Measurements from ENCODE around the gene FOXK2.

Gene FOXK2

DNA sequence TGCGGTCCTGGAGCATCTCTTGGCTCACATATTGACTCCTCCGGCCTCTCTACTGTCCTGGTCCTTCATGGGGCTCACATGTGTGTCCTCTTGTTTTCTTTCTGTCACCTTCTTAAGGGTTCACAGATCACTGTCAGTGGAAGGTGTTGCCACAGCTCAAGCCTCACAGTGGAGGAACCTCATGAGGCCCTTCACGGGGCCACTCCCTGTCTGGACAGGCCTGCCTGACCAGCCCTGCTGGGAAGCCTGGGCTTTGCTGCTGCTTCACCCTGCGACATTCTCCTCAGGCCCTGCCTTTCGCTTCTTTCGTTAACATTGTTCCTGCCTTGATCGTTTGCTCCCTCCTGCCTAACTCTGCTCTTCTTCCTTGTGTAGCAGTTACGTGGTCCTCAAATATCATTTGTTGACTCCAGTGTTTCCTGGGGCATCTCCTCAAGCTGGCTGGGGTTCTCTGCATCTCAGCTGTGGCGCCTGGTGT, 72.8 kb downstream of the FOXK2 start:
- no peak for DNase-seq

DNA sequence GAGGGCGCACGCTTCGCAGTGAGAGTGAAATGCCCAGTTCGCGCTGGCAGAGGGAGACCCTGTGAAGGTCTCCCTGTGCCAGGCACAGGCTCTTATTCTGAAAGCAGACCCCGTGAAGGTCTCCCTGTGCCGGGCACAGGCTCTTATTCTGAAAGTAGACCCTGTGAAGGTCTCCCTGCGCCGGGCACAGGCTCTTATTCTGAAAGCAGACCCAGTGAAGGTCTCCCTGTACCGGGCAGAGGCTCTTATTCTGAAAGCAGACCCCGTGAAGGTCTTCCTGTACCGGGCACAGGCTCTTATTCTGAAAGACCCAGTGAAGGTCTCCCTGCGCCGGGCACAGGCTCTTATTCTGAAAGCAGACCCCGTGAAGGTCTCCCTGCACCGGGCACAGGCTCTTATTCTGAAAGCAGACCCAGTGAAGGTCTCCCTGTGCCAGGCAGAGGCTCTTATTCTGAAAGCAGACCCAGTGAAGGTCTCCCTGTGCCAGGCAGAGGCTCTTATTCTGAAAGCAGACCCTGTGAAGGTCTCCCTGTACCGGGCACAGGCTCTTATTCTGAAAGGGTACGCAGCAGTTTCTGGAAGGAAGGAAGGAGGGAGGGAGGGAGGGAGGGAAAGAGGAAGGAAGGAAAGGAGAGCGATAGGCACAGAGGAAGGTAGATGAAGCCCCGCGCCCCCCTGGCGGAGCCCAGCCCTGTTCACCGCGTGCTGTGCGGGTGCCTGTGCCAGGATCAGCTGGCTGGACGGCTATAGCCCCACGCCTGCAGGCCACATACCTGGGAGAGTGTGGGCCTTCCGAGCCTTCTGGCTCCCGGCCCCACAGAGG, 73.4 kb downstream of the FOXK2 start:
- peak; percentile 85 to 87 for DNase-seq

DNA sequence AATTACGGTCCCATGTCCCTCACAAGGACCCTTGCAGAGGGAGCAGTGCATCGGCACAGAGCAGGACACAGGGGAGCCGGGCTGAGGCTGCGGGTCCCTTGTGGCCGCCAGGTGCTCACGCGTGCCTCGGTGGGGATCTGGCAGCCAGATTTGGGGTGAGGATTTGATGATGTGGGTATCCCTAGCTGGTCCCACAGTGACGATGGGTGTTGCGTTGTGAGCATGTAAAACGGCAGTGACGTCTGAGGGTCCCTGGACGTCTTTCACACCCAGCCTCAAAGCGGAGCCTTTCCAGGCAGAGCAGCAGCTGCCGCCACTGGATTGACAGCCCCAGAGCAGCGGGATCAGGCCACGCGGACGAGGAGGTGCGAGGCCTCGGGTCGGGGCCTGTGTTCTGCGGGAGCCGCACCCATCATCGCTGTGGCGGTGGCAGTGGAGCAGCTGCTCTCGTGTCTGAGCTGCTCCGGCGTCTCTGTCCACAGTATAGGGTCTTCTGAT, 74.1 kb downstream of the FOXK2 start:
- no peak for DNase-seq

DNA sequence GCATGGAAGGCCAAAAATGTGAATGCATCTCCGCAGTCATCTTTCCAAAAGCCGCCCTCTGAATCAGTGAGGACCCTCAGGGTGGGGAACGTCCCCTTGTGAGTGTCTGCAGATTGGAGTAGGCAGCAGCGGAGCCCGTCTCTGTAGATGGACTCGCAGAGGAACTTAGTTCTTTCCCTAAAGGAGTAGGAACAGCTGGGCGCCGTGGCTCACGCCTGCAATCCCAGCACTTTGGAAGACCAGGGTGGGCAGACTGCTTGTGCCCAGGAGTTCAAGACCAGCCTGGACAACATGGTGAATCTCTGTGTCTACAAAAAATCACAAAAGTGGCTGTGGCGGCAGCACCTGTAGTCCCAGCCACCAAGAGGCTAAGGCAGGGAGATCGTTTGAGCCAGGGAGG, 75.0 kb downstream of the FOXK2 start:
- no peak for DNase-seq

DNA sequence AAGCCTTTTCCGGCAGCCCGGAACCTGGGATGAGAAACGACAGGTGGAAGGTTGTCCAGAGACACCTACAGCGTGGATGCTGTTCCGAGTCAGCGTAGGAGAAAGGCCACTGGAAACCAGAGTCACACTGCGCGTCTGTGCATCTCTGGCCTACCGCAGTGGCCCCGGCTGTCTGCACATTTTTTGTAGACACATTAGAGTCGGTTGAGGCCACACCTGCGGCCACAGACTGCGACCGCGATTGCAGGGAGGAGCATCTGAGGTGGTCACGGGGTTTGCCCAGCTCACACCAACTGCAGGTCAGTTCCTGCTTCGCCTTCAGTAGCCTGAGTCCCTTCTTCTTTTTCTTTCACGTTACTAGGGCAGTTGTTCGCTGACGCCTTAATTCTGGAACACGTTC, 76.4 kb downstream of the FOXK2 start:
- DNase-seq = no peak

DNA sequence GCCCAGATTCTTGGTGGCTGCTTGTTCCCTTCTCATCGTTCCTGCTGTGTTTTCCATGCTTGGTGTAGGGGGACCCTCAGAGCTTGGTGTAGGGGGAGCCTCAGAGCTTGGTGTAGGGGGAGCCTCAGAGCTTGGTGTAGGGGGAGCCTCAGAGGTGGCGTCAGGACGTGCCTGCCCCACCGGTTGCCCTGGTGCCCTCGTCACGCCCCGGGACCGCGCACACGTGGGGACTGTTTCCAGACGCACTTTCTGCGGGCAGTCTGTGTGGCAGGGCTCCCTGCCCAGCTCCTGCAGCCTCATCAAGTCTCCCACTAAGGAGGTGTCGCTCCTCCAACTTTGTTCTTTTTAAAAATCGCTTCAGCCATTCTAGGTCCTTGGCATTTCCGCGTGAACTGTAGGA, 76.8 kb downstream of the FOXK2 start:
- no peak for DNase-seq

DNA sequence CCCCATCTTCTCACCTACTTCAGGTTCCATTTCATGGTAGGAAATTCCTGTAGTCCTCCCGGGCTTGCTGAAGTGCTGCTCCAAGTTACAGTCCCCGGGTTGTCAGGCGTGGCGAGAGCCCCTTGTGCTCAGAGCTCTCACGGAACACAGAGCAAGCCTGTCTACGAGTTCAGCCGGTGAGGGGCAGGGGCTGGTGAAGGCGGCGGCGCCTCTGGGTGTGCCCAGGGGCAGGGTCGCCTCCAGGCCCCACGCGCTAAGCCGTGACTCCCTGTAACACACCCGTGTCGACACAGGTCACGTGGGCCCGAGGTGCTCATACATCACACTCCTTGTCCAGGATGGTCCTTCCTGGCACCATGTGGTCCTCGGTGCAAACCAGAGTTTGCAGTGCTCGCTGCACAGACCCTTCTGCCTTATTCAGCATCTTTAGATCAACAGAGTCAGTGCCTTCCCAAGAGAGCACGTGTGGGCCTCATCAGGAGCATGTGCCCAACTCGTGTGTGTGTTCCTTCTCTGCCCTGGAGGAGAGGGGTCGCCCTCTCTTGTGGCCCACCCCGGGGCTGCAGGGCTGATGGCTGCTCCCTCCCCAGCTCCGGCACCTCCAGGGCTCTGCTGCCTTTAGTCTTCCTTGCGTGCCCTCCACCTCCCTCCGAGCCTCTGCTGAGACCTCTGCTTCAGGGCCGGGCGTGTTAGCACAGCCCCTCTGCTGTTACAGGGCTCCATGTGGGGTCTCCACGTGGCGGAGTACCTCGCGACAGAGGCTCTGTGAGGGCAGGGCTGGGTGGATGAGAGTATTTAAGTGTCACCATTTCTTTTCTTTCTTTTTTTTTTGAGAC, 77.5 kb downstream of the FOXK2 start:
- no peak for DNase-seq

DNA sequence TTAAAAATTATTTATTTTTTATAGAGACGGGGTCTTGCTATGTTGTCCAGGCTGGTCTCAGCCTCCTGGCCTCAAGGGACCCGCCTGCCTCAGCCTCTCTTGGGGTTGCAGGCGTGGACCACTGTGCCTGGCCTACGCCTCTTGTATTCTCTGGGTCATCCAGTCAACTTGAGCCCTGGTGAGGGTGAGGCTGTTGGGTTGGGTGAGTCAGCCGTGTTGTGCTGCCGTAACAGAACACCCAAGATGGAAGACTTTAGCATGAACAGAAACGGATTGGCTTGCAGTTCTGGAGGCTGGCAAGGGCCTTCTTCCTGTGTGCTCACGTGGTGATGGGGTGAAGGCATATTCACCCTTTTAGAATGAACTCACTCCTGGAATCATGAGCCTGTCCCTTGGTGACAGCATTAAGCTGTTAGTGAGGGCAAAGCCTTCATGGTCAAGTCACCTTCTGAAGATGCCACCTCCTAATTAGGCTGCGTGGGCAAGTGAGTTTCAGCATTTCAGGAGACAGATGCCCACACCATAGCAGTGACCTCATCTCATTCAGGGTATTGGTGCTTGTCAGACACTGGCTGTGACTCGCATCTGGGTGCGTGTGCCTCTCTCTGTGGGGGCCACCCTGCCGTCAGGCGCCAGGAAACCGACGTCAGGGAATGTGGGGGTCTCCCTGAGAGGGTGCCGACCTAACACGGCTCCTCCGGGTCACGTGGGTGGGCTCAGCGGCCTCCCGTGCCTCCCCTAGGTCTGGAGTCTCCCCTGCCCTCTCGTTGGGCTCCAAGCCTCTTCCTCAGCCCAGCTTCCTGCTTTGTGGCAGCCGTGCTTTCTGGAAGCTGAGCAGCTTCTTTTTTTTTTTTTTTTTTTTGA, 79.0 kb downstream of the FOXK2 start:
- DNase-seq = no peak

DNA sequence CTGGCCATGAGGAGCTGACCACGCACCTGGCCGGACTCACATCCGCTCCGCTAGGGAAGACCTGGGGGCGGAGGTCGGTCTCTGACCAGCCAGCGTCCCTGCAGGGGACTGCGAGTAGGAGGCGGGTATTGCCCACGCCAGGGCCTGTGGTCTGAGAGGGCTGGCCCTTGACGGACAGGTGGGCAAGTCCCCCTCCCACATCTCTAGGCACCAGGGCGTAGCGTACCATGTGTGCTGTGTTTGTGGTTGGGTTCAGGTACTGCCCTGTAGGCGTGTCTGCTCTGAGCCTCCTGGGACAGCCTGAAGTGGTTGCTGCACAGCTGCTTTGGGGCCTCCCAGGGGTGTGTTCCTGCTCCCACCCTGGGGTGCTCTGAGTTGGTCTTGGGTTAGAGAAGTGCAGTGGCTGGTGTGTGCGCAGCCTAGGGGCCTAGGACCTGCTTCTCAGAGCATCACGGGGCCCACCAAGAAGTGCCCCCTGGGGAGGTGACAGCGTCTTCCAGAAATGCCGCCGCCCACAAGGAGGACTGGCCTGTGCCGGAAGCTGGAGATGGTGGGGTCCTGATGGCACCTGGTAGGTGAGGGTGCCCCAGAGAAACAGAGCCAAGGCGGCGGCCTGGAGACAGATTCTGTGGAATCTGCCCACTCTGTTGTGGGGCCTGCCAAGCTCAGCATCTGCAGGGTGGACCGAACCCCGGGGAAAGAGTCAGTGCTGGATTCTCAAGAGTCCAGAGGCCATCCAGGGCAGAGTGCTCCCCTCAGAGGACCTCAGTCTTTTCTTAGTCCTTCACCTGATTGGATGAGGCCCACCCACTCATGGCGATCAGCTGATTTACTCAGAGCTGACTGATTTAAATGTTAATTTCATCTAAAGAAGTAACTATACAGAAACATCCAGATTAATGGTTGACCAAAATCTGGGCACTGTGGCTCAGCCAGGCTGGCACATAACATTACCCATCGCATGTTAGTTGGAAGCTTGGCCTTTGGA, 80.4 kb downstream of the FOXK2 start:
- no peak for DNase-seq

DNA sequence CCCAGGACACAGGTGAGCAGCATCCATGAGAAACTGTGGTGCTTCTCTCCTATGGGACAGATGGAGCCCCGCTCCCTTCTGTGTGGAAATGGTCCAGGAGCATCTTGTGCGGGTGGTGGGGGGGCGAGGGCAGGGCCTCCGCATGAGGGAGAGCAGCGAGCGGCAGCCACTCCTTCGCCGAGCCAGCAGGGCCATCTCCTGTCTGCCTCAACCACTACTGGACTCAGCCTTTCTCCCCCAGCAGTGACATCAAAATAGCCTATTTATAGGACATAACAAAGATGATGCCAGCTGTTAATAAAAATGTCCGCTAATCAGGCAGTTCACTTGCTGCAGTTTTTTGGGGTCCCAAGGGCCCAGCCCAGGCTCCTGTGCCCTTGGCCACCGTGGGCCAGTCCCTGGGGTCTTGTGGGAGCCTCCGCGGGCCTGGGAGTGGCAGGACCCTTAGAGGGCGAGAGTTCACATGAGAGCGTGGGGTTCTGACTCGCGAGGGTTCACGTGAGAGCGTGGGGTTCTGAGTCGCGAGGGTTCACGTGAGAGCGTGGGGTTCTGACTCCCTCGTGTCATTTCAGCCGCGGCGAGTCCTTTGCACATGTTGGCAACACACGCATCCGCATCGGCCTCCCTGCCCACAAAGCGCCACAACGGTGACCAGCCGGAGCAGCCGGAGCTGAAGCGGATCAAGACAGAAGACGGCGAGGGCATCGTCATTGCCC, 81.4 kb downstream of the FOXK2 start:
- DNase-seq = no peak

DNA sequence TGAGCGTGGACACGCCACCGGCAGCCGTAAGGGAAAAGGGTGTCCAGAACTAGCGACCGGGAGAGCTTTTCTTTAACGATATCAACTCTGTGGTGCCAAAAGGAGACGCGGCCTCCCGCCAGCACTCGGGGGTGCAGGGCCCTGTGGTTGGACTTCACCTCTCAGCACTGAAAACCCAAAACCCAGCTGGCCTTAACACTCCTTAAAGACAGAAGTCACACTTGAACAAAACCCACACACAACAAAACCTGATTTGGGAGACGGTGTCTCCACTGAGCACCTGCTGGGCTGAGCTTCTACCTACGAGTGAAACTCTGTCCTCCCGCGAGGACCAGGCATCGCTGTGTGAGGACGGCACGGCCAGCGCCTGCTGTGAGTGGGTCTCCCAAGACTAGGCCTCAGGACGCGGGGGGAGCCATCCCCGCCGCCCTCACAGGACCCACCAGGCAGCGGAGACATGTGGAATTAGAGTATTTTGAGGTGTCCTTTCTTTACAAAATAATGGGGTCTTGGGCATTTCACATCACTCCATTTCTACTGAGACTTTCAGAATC, 82.0 kb downstream of the FOXK2 start:
- DNase-seq = no peak

DNA sequence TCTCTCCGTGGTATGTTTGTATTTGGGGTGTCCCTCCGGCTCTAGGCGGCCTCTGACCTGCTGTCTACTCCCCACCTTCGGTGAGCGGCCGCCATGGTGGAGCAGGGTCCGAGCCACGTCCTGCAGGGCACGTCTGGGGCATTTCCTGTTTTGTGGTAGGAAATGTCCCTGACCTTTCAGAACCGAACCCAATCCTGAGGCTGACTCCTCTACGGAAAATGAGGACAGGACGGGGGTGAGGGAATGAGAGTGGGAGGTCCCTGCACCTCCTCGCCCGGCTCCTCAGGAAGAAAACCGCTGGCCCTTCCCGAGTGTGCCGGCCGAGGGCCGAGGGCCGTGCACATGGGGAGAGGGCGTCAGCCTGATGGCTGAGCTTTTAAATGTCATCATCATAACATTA, 83.0 kb downstream of the FOXK2 start:
- no peak for DNase-seq

DNA sequence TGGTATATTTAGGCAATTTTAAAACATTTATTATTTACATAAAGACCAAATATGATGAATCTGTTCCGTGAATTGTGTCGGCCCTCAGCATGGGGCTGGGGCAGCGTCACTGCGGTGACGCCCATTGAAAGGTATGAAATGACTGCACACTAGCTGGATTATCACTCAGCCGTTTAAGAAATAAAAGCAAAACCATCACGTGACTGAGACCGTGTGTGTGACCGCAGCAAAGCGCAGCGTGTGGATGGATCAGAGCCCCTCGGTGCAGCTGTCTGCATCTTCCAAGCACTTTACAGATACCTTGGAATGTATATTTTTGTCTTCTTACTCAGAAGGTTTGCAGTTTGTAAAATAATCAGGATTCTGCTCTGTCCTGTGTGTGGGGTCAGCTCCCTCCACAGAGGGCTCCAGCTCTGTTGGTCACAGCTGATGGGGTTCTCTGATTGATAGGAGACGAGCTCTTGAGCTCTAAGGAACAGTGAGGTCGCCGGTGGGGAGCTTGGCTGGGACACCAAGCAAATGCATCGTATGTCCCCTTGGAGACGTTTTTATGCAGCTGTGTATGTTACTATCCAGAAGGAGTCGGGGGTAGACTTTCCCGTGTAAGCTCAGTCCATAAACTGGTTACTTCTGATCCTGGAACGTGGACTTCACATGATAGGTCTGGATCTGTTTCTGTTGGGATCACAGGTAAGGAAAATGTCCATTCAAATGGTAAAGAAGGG, 83.6 kb downstream of the FOXK2 start:
- DNase-seq = no peak

DNA sequence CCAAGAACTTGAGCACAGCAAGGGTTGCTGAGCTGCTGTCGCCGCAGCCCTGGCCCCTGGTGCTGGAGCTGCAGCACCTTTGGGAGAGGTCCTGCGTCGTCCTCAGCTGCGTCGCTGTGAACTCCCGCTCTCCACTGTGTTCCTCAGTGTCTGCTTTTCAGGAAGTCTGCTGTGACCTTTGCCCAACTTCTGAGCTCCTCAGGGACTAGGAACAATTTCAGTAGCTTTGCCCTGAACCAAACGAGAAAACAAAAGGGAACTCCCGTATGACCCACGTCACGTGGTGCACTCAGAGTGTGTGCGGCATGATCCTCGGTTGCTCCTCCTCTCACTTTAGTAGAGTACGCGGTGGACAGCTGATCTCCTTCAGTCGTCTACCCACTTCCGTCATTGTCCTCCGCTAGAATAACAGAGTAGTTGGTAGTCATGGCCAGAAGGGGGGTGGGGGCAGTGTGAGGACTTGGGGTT, 84.5 kb downstream of the FOXK2 start:
- peak; percentile 31 to 70 for DNase-seq

DNA sequence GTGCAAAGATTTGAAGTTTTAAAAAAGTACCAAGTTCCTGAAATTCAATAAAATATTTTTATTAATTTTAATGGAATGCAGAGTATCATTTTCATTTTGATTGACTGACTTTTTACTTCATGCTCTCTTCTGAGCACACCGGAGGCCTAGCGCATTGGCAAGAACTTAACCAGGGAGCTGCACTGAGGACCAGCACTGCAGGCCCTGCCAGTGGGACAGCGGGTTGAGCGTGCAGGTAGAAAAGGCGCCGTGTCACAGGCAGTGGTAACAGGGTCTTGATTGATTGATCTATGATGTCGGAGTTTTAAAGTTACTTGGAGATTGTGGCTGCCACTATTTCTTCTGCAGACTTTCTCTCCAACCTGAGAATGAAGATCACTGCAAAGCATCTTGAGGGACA, 85.0 kb downstream of the FOXK2 start:
- no peak for DNase-seq

DNA sequence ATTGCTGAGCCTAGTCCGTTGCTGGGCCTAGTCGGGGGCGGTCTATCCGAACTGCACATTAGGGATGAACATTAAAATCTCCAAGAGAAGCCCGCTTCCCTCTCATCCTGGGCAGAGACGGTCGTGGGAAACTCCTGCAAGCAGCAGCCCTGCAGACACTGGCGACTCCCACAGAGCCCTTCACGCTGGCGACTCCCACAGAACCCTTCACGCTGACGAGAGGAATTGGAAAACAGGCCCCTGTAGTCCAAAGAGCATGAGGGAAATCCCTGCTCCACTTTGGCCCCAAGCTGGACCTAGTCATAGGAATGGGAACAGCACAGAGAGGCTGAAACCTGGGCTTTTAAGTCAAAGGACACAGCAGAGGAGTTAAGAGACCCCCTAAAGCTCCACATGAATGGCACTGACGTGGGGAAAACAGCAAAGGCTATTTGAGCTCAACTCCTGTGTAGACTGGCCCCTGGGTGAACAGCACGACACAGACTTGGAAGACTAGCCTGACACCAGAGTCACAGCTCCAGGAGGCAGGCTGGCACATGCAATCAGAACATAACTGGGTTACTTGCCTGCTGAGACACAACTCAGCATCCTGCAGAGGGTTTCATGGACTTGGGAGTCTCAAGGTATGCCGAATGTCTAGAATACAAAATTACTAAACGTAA, 86.5 kb downstream of the FOXK2 start:
- DNase-seq = no peak

DNA sequence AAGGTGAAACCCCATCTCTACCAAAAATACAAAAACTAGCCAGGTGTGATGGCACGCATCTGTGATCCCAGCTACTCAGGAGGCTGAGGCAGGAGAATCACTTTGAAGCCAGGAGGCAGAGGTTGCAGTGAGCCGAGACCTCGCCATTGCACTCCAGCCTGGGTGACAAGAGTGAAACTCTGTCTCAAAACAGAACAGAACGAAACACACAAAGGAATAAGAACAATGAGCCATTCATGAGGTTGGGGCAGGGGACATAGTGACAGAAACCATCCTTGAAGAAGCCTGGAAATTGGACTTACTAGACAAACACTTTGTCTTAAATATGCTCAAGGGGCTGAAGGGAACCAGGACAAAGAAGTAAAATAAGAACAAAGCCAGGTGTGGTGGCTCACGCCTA, 89.3 kb downstream of the FOXK2 start:
- no peak for DNase-seq

DNA sequence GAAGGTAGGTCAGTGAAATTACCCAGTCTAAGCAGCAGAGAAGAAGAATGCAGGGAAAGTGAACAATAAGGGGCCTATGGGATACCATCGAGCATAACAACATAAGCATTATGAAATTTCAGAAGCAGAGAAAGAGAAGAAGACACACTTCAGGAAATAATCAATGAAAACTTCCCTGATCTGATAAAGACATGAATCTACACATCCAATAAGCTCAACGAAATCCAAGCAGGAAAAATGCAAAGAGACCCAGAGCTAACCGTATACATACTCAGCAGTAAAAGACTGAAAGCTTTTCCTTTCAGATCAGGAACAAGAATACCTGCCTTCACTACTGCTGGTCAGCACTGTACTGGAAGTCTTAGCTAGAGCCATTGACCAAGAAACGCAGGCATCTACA, 90.1 kb downstream of the FOXK2 start:
- no peak for DNase-seq
